Liver (tissue), 9 donors: ENCODE data around the gene PLA2G4A. TPM values are rescaled to one million over a fixed set of nuclear protein-coding genes. Genes with fewer than 3 reads are reported as not detected.

Source experiments
- DNase-seq: peaks from one replicate; pipeline ENCODE4 v3.0.0-alpha.2; 2017; ENCODE audit warnings: low spot score
- H3K27ac ChIP-seq, 2 donors: one replicate each; pipeline ENCODE4 v1.7.0; 2013; ENCODE audit warnings: inconsistent platforms in 2 of 2, low read length in 2 of 2, control low read depth in 1 of 2, low read depth in 1 of 2, mild to moderate bottlenecking in 1 of 2
- H3K27me3 ChIP-seq, 4 donors: one replicate each; pipeline versions ENCODE4 v1.6.1 to v1.7.0; 2013; ENCODE audit warnings: low read length in 3 of 4, inconsistent platforms in 1 of 4, mild to moderate bottlenecking in 1 of 4, moderate library complexity in 1 of 4; ENCODE audit not compliant: control insufficient read depth in 4 of 4, insufficient read depth in 4 of 4
- H3K36me3 ChIP-seq, 4 donors: one replicate each; pipeline versions ENCODE4 v1.6.1 to v1.7.0; 2013; ENCODE audit warnings: low read length in 3 of 4, mild to moderate bottlenecking in 3 of 4, low read depth in 1 of 4, moderate library complexity in 1 of 4; ENCODE audit not compliant: control insufficient read depth in 4 of 4, insufficient read depth in 3 of 4
- H3K4me1 ChIP-seq, 4 donors: one replicate each; pipeline versions ENCODE4 v1.6.1 to v1.7.0; 2013; ENCODE audit warnings: low read length in 3 of 4, mild to moderate bottlenecking in 3 of 4, moderate library complexity in 1 of 4; ENCODE audit not compliant: control insufficient read depth in 4 of 4, insufficient read depth in 4 of 4
- H3K4me3 ChIP-seq, 3 donors: one replicate each; pipeline versions ENCODE4 v1.6.1 to v1.7.0; 2013; ENCODE audit warnings: low read length in 3 of 3, control low read depth in 1 of 3, low read depth in 1 of 3, mild to moderate bottlenecking in 1 of 3
- H3K9ac ChIP-seq, 2 donors: one replicate each; pipeline ENCODE4 v1.7.0; 2013; ENCODE audit warnings: low read length in 2 of 2, mild to moderate bottlenecking in 2 of 2, moderate library complexity in 2 of 2, control low read depth in 1 of 2, low read depth in 1 of 2
- H3K9me3 ChIP-seq, 4 donors: one replicate each; pipeline versions ENCODE4 v1.6.1 to v1.7.0; 2013; ENCODE audit warnings: low read length in 3 of 4; ENCODE audit not compliant: control insufficient read depth in 4 of 4
- EGR1 ChIP-seq, 2 donors: IDR thresholded peaks; 2 replicates each; pipeline ENCODE4 v1.6.1; 2016 to 2018; ENCODE audit warnings: antibody characterized with exemption in 2 of 2, low read depth in 2 of 2
- FOXA1 ChIP-seq: IDR thresholded peaks from 2 replicates; pipeline ENCODE4 v1.6.1; 2016; ENCODE audit warnings: antibody characterized with exemption
- FOXA2 ChIP-seq: IDR thresholded peaks from 2 replicates; pipeline ENCODE4 v1.6.1; 2016; ENCODE audit warnings: antibody characterized with exemption
- GABPA ChIP-seq, 2 donors: IDR thresholded peaks in 1 of 2; conservative IDR thresholded peaks in 1 of 2; 2 replicates each; pipeline ENCODE4 v1.6.1; 2016; ENCODE audit warnings: antibody characterized with exemption in 2 of 2, mild to moderate bottlenecking in 1 of 2, moderate library complexity in 1 of 2
- HNF4A ChIP-seq, 2 donors: conservative IDR thresholded peaks; 2 replicates each; pipeline ENCODE4 v1.6.1; 2016; ENCODE audit warnings: antibody characterized with exemption in 2 of 2, mild to moderate bottlenecking in 2 of 2
- HNF4G ChIP-seq: IDR thresholded peaks from 2 replicates; pipeline ENCODE4 v1.6.1; 2016; ENCODE audit warnings: antibody characterized with exemption
- JUND ChIP-seq, 2 donors: IDR thresholded peaks; 2 replicates each; pipeline ENCODE4 v1.6.1; 2016; ENCODE audit warnings: antibody characterized with exemption in 2 of 2
- NR2F2 ChIP-seq: IDR thresholded peaks from 2 replicates; pipeline ENCODE4 v1.6.1; 2016; ENCODE audit warnings: antibody characterized with exemption
- RAD21 ChIP-seq, 2 donors: IDR thresholded peaks; 2 replicates each; pipeline ENCODE4 v1.6.1; 2016; ENCODE audit warnings: antibody characterized with exemption in 2 of 2, mild to moderate bottlenecking in 2 of 2
- RXRA ChIP-seq, 2 donors: IDR thresholded peaks; 2 replicates each; pipeline ENCODE4 v1.6.1; 2017 to 2018; ENCODE audit warnings: antibody characterized with exemption in 2 of 2, mild to moderate bottlenecking in 1 of 2
- SP1 ChIP-seq: IDR thresholded peaks from 2 replicates; pipeline ENCODE4 v1.6.1; 2018; ENCODE audit warnings: antibody characterized with exemption, mild to moderate bottlenecking
- TAF1 ChIP-seq: conservative IDR thresholded peaks from 2 replicates; pipeline ENCODE4 v1.6.1; 2016; ENCODE audit warnings: antibody characterized with exemption, mild to moderate bottlenecking
- WGBS: extraction: QIAGEN DNeasy Blood & Tissue Kit; methylation state at CpG from one replicate; pipeline ENCODE4 v1.1.7; 2013; 5-methylcytosine and 5-hydroxymethylcytosine counted together
- polyA plus RNA-seq, 2 donors: library from polyadenylated mRNA; stranded (reverse) in 1 of 2; unstranded in 1 of 2; fragments of 200-250 nt in 1 of 2; fragments of >200 nt in 1 of 2; fragmentation: Nextera tagmentation in 1 of 2; extraction: Ambion mirVana in 1 of 2; gene quantifications; one replicate each; pipeline versions ENCODE4 v1.2.1 to v1.2.3, GENCODE V29; 2013 to 2015
- total RNA-seq, 2 donors: library from RNA; depleted of rRNA; stranded (reverse); fragments of >200 nt; gene quantifications; one replicate each; pipeline ENCODE4 v1.2.3, GENCODE V29; 2014
- TF ChIP-seq, protein P1 (sequence below): IDR thresholded peaks from 2 replicates; pipeline ENCODE4 v1.6.1; 2016; ENCODE audit warnings: antibody characterized with exemption
- TF ChIP-seq, protein P2 (sequence below): IDR thresholded peaks from 2 replicates; pipeline ENCODE4 v1.6.1; 2016; ENCODE audit warnings: antibody characterized with exemption, mild to moderate bottlenecking
- TF ChIP-seq, protein P3 (sequence below): IDR thresholded peaks from 2 replicates; pipeline ENCODE4 v1.6.1; 2016; ENCODE audit warnings: antibody characterized with exemption
- TF ChIP-seq, protein P4 (sequence below): fragments of 150-350 bp; IDR thresholded peaks from 2 replicates; pipeline ENCODE4 v1.5.1; 2017; ENCODE audit warnings: improper control_type of control experiment, low read depth, low read length; ENCODE audit not compliant: missing input control
- donor health status: healthy.
- donor health status: healthy.
- donor health status: healthy.
- donor health status: healthy.
- donor health status: healthy.

Gene PLA2G4A
- total and polyA plus RNA-seq, 4 donors, result 0.39 to 2.5 (median 1.1) TPM

DNA sequence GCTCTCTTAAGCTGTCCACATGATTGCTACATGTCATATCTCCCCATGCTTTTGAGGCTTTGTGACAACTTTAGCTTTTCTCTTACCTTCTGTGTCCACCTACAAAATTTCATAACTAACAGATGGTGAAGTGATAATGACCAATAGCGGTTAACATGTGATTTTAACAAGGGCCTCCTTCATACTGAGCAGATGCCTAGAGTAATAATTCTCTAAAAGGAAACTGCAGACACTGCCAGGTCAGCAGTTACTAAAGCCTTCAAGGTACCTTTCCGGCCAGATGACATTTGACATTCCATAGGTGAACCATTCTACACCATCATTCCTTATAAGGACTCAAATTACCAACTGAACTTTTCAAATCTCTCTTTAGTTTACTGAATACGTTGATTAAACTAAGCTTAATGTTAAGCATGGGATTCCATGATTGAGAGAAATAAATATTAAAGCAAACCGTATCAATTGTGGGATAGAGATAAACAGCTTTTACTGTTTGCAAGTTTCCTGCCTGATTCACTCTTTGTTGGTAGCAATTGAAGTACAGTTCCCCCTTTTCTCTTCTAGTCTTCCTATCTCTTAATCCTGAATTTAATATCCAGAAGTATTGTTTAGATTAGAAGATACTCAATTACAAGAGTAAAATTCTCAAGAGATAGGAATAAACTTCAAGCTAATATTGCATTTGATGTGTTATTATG lies 205.1 kb downstream of the PLA2G4A start:
- WGBS, result 61% methylated on average over 4 of the region's 4 CpGs
- no peak overlapping the region for H3K27ac ChIP-seq
- TF ChIP-seq HNF4A (conservative IDR thresholded peaks at IDR 0.05) (no peak), RXRA (IDR thresholded peaks at IDR 0.05) (no peak), EGR1 (IDR thresholded peaks at IDR 0.05; ENCODE audit: low read depth in 2 of 2) (no peak), JUND (IDR thresholded peaks at IDR 0.05) (no peak), TAF1 (no peak), FOXA1 (no peak), HNF4G (no peak), NR2F2 (no peak), FOXA2 (no peak), SP1 (no peak)
- TF ChIP-seq, protein P1, sequence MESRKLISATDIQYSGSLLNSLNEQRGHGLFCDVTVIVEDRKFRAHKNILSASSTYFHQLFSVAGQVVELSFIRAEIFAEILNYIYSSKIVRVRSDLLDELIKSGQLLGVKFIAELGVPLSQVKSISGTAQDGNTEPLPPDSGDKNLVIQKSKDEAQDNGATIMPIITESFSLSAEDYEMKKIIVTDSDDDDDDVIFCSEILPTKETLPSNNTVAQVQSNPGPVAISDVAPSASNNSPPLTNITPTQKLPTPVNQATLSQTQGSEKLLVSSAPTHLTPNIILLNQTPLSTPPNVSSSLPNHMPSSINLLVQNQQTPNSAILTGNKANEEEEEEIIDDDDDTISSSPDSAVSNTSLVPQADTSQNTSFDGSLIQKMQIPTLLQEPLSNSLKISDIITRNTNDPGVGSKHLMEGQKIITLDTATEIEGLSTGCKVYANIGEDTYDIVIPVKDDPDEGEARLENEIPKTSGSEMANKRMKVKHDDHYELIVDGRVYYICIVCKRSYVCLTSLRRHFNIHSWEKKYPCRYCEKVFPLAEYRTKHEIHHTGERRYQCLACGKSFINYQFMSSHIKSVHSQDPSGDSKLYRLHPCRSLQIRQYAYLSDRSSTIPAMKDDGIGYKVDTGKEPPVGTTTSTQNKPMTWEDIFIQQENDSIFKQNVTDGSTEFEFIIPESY, result no peak
- TF ChIP-seq, protein P2, sequence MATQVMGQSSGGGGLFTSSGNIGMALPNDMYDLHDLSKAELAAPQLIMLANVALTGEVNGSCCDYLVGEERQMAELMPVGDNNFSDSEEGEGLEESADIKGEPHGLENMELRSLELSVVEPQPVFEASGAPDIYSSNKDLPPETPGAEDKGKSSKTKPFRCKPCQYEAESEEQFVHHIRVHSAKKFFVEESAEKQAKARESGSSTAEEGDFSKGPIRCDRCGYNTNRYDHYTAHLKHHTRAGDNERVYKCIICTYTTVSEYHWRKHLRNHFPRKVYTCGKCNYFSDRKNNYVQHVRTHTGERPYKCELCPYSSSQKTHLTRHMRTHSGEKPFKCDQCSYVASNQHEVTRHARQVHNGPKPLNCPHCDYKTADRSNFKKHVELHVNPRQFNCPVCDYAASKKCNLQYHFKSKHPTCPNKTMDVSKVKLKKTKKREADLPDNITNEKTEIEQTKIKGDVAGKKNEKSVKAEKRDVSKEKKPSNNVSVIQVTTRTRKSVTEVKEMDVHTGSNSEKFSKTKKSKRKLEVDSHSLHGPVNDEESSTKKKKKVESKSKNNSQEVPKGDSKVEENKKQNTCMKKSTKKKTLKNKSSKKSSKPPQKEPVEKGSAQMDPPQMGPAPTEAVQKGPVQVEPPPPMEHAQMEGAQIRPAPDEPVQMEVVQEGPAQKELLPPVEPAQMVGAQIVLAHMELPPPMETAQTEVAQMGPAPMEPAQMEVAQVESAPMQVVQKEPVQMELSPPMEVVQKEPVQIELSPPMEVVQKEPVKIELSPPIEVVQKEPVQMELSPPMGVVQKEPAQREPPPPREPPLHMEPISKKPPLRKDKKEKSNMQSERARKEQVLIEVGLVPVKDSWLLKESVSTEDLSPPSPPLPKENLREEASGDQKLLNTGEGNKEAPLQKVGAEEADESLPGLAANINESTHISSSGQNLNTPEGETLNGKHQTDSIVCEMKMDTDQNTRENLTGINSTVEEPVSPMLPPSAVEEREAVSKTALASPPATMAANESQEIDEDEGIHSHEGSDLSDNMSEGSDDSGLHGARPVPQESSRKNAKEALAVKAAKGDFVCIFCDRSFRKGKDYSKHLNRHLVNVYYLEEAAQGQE, result no peak
- TF ChIP-seq, protein P3, sequence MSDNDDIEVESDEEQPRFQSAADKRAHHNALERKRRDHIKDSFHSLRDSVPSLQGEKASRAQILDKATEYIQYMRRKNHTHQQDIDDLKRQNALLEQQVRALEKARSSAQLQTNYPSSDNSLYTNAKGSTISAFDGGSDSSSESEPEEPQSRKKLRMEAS, result no peak
- TF ChIP-seq, protein P4, sequence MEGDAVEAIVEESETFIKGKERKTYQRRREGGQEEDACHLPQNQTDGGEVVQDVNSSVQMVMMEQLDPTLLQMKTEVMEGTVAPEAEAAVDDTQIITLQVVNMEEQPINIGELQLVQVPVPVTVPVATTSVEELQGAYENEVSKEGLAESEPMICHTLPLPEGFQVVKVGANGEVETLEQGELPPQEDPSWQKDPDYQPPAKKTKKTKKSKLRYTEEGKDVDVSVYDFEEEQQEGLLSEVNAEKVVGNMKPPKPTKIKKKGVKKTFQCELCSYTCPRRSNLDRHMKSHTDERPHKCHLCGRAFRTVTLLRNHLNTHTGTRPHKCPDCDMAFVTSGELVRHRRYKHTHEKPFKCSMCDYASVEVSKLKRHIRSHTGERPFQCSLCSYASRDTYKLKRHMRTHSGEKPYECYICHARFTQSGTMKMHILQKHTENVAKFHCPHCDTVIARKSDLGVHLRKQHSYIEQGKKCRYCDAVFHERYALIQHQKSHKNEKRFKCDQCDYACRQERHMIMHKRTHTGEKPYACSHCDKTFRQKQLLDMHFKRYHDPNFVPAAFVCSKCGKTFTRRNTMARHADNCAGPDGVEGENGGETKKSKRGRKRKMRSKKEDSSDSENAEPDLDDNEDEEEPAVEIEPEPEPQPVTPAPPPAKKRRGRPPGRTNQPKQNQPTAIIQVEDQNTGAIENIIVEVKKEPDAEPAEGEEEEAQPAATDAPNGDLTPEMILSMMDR, result no peak

DNA sequence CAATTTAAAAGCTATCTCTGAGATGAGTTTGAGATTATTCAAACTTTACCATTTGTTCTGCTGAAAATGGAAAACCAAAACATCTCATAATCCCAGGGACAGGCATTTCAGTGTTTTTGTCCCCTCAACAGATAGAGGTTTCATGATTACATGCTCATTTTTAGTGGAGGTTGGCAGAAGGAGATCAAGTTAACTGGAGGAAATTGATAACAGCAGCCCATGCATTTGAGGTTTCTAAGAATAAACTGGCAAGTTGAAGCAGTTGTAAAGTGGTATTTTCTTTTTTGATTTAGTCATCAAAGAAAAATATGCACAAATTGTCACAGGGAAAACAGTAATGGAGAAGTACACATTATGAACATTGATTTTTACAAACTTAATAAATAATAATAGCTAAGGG lies 205.8 kb downstream of the PLA2G4A start:
- Histone ChIP-seq H3K9me3 (peaks cover 0 to 1% (median 0%) of the 10 kb centered on the region in 4 donors), H3K4me3 (no peak overlapping the region), H3K36me3 (no peaks in the 10 kb centered on the region), H3K27me3 (peaks cover 0 to 2% (median 0%) of the 10 kb centered on the region in 4 donors), H3K4me1 (peaks cover 0 to 9% (median 1%) of the 10 kb centered on the region in 4 donors), H3K27ac (no peak overlapping the region), H3K9ac (no peak overlapping the region)
- no peak for DNase-seq
- no peak for TF ChIP-seq EGR1 (IDR thresholded peaks at IDR 0.05; ENCODE audit: low read depth in 2 of 2)
- TF ChIP-seq, protein P1, result no peak
- no peak for TF ChIP-seq RAD21 (IDR thresholded peaks at IDR 0.05)
- TF ChIP-seq, protein P4, result no peak
- no peak for TF ChIP-seq SP1
- TF ChIP-seq GABPA (IDR thresholded peaks at IDR 0.05 in 1 of 2, conservative IDR thresholded peaks at IDR 0.05 in 1 of 2), result no peak
- TF ChIP-seq HNF4G, result no peak
- no peak for TF ChIP-seq RXRA (IDR thresholded peaks at IDR 0.05)
- TF ChIP-seq NR2F2, result no peak
- TF ChIP-seq JUND (IDR thresholded peaks at IDR 0.05), result no peak
- no peak for TF ChIP-seq TAF1

More for the DNA sequence above, 205.1 kb downstream of the PLA2G4A start:
- H3K9me3 ChIP-seq, result peaks cover 0 to 2% (median 0%) of the 10 kb centered on the region in 4 donors
- no peak overlapping the region for H3K9ac ChIP-seq
- H3K4me3 ChIP-seq, result no peak overlapping the region
- H3K36me3 ChIP-seq, result no peaks in the 10 kb centered on the region
- H3K27me3 ChIP-seq, result peaks cover 0 to 2% (median 0%) of the 10 kb centered on the region in 4 donors
- DNase-seq, result no peak
- H3K4me1 ChIP-seq, result peaks cover 0 to 9% (median 1%) of the 10 kb centered on the region in 4 donors
